Endodermal cell (in vitro differentiated cells): ENCODE results near the gene SUFU. TPM values are rescaled to one million over a fixed set of nuclear protein-coding genes. Genes with fewer than 3 reads are reported as not detected.

ENCODE experiments used
- DNase-seq: peaks from one replicate; pipeline ENCODE4 v3.0.0-alpha.2; 2017
- H3K27ac ChIP-seq: 2 replicates; pipeline ENCODE4 v1.5.1; 2013; ENCODE audit warnings: mild to moderate bottlenecking, low read depth, low read length, moderate library complexity
- H3K27me3 ChIP-seq: 2 replicates; pipeline ENCODE4 v1.6.1; 2013; ENCODE audit warnings: mild to moderate bottlenecking, low read length, moderate library complexity; ENCODE audit not compliant: insufficient read depth, control insufficient read depth, poor library complexity, severe bottlenecking
- H3K36me3 ChIP-seq: 2 replicates; pipeline ENCODE4 v1.7.0; 2013; ENCODE audit warnings: mild to moderate bottlenecking, low read length, moderate library complexity; ENCODE audit not compliant: control insufficient read depth, insufficient read depth
- H3K4me1 ChIP-seq: one replicate; pipeline ENCODE4 v1.7.0; 2013; ENCODE audit warnings: low read length; ENCODE audit not compliant: control insufficient read depth, insufficient read depth
- H3K4me3 ChIP-seq: 2 replicates; pipeline ENCODE4 v1.5.1; 2013; ENCODE audit warnings: mild to moderate bottlenecking, low read length, moderate library complexity
- H3K9ac ChIP-seq: 2 replicates; pipeline ENCODE4 v1.6.1; 2013; ENCODE audit warnings: mild to moderate bottlenecking, low read length, moderate library complexity; ENCODE audit not compliant: poor library complexity, severe bottlenecking; ENCODE audit errors: extremely low read depth
- H3K9me3 ChIP-seq: 2 replicates; pipeline ENCODE4 v1.6.1; 2013; ENCODE audit warnings: mild to moderate bottlenecking, low read length, moderate library complexity; ENCODE audit not compliant: control insufficient read depth
- H3K27ac Mint-ChIP-seq: 2 replicates; pipeline ENCODE4 v1.8.0; 2020; ENCODE audit warnings: mixed read lengths
- H3K27me3 Mint-ChIP-seq: 2 replicates; pipeline ENCODE4 v1.8.0; 2021; ENCODE audit warnings: mild to moderate bottlenecking, mixed read lengths; ENCODE audit not compliant: insufficient read depth
- H3K36me3 Mint-ChIP-seq: 2 replicates; pipeline ENCODE4 v1.8.0; 2020; ENCODE audit warnings: low read depth, mixed read lengths
- H3K4me1 Mint-ChIP-seq: 2 replicates; pipeline ENCODE4 v1.8.0; 2020; ENCODE audit warnings: mixed read lengths
- H3K4me3 Mint-ChIP-seq: 2 replicates; pipeline ENCODE4 v1.8.0; 2020; ENCODE audit warnings: mild to moderate bottlenecking, moderate library complexity, mixed read lengths
- H3K9me3 Mint-ChIP-seq: 2 replicates; pipeline ENCODE4 v1.8.0; 2020; ENCODE audit warnings: mild to moderate bottlenecking, mixed read lengths
- CTCF ChIP-seq: fragments of 200-600 bp; sonication (generic); conservative IDR thresholded peaks from 2 replicates; pipeline ENCODE4 v1.5.0; 2021; ENCODE audit warnings: antibody characterized with exemption, mild to moderate bottlenecking
- WGBS, 2 experiments: methylation state at CpG; one replicate each; pipeline versions ENCODE4 v1.1.5 to v1.1.7; 2013; ENCODE audit warnings: missing lambda C conversion rate in 2 of 2, mixed read lengths in 1 of 2; ENCODE audit not compliant: insufficient coverage in 1 of 2, insufficient read length in 1 of 2; 5-methylcytosine and 5-hydroxymethylcytosine counted together
- total RNA-seq, 2 donors: library from RNA; stranded (reverse); fragmentation: NEBNext Ultra II Directional in 1 of 2; extraction: Animal tissue kit (Norgen Biotek cat#: 25700) in 1 of 2; gene quantifications; 2 replicates in 1 of 2; 3 replicates in 1 of 2; pipeline ENCODE4 v1.2.1, GENCODE V29; 2021

Gene SUFU
- total RNA-seq, 2 donors from 2014 or later: 19.1 to 20.6 TPM

DNA sequence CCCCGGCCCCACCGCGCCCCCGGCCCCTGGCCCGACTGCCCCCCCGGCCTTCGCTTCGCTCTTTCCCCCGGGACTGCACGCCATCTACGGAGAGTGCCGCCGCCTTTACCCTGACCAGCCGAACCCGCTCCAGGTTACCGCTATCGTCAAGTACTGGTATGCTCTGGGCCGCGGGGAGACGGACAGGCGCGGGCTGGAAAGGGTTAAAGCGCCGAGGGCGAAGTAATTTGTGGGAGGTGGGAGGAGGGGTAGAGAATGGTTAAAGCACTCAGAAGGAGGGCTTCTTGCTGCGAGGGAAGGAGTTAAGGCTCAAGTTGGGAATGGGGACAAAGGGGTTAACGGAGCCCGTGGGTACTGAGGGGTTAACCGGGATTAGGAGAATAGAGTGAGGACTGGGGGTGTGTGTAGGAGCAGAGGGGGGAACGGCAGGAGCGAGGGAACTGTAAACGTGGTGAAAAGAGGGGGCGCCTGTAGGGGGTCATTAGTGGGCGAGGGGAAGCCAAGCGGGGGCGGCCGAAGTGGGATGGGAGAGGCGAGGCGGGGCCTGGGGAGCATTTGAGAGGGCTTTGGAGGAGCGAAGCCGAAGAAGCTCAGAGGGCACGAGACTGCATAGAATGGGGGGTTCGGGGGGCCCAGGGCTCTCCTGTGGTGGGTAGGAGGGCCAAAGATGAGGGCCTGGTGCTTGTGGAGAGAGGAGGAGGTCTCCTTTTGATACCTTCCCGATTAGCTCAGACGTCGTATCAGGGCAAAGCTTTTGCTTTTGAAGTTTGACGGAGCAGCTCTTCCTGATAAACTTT lies 605 bp downstream of the SUFU start:
- H3K27me3 ChIP-seq: no peaks in the 10 kb centered on the region
- H3K27ac ChIP-seq: peak overlapping the region; percentile 53
- no peak for TF ChIP-seq CTCF
- H3K36me3 ChIP-seq: peaks cover 7% of the 10 kb centered on the region
- H3K4me1 ChIP-seq: peaks cover 11% of the 10 kb centered on the region
- peaks cover 12% of the 10 kb centered on the region for H3K27me3 Mint-ChIP-seq
- H3K9me3 ChIP-seq: no peaks in the 10 kb centered on the region
- peak overlapping the region; percentile 92 for H3K4me3 ChIP-seq
- H3K9ac ChIP-seq: peak overlapping the region; percentile 57
- WGBS, 2 experiments: 0% methylated on average over 28 to 47 of the region's 47 CpGs
- no peaks in the 10 kb centered on the region for H3K9me3 Mint-ChIP-seq
- H3K4me3 Mint-ChIP-seq: no peak overlapping the region
- H3K36me3 Mint-ChIP-seq: peaks cover 11% of the 10 kb centered on the region
- H3K4me1 Mint-ChIP-seq: peaks cover 25% of the 10 kb centered on the region
- H3K27ac Mint-ChIP-seq: peak overlapping the region; percentile 91
- peak; percentile 88 for DNase-seq

- H3K27ac Mint-ChIP-seq: no peak overlapping the region
- no peak for TF ChIP-seq CTCF
- peaks cover 12% of the 10 kb centered on the region for H3K27me3 Mint-ChIP-seq
- H3K4me3 Mint-ChIP-seq: no peak overlapping the region
- Histone ChIP-seq H3K9me3 (no peaks in the 10 kb centered on the region), H3K4me1 (peaks cover 11% of the 10 kb centered on the region), H3K27ac (no peak overlapping the region), H3K27me3 (no peaks in the 10 kb centered on the region), H3K9ac (peak overlapping the region; percentile 57), H3K4me3 (peak overlapping the region; percentile 92), H3K36me3 (peaks cover 13% of the 10 kb centered on the region)
- no peaks in the 10 kb centered on the region for H3K9me3 Mint-ChIP-seq
- DNase-seq: no peak
- WGBS, 2 experiments: 28 to 33% methylated on average over 3 to 5 of the region's 5 CpGs
- peaks cover 26% of the 10 kb centered on the region for H3K4me1 Mint-ChIP-seq
- peaks cover 17% of the 10 kb centered on the region for H3K36me3 Mint-ChIP-seq
These were observed 1.2 kb downstream of the SUFU start for GRCh38 chr10:102504976-102505300.

GRCh38 chr10:102505462-102506115 lies 1.8 kb downstream of the SUFU start:
- H3K9me3 Mint-ChIP-seq: no peaks in the 10 kb centered on the region
- no peak for TF ChIP-seq CTCF
- peaks cover 18% of the 10 kb centered on the region for H3K36me3 Mint-ChIP-seq
- Histone ChIP-seq H3K27me3 (no peaks in the 10 kb centered on the region), H3K4me1 (peaks cover 11% of the 10 kb centered on the region), H3K4me3 (peak overlapping the region; percentile 92), H3K9me3 (no peaks in the 10 kb centered on the region), H3K9ac (no peak overlapping the region), H3K36me3 (peaks cover 15% of the 10 kb centered on the region), H3K27ac (no peak overlapping the region)
- WGBS, 2 experiments: 89 to 91% methylated on average over 7 to 10 of the region's 10 CpGs
- peaks cover 26% of the 10 kb centered on the region for H3K4me1 Mint-ChIP-seq
- H3K4me3 Mint-ChIP-seq: no peak overlapping the region
- no peak for DNase-seq
- H3K27me3 Mint-ChIP-seq: peaks cover 12% of the 10 kb centered on the region
- H3K27ac Mint-ChIP-seq: no peak overlapping the region
